A673 (cell line): ENCODE measurements around the gene NOX3. TPM values are rescaled to one million over a fixed set of nuclear protein-coding genes. Genes with fewer than 3 reads are reported as not detected.

Experiments
- BruUV-seq: library from RNA; stranded (reverse); fragments of 400-500 nt; replicated peaks from 2 replicates; lab custom pipeline; 2021; lab: Mats Ljungman, UMichigan
- CTCF ChIA-PET: fragments of 300-600 bp; sonication (Branson Sonifier 250); formaldehyde crosslinking; loops from one replicate; lab custom pipeline; 2022; ENCODE audit warnings: antibody characterized with exemption; lab: Charles Lee
- POLR2A ChIA-PET: fragments of 300-600 bp; sonication (Branson Sonifier 250); formaldehyde crosslinking; loops from one replicate; lab custom pipeline; 2022; ENCODE audit warnings: antibody characterized with exemption; ENCODE audit not compliant: low non-redundant PET; lab: Charles Lee
- DNase-seq: peaks from one replicate; pipeline ENCODE4 v3.0.0-alpha.2; 2015; ENCODE audit warnings: low spot score
- H3K27ac ChIP-seq: fragments of 200-600 bp; sonication (generic); 2 replicates; pipeline ENCODE4 v1.5.1; 2016; ENCODE audit warnings: mixed run types, low read depth, mild to moderate bottlenecking, mixed read lengths, antibody characterized with exemption, low read length; ENCODE audit not compliant: poor library complexity, severe bottlenecking
- H3K27me3 ChIP-seq: fragments of 200-600 bp; sonication (generic); replicated peaks from 2 replicates; pipeline ENCODE4 v1.6.1; 2017; ENCODE audit warnings: mixed run types, low read depth, mild to moderate bottlenecking, mixed read lengths, antibody characterized with exemption, low read length; ENCODE audit not compliant: insufficient read depth, poor library complexity
- H3K36me3 ChIP-seq: fragments of 200-600 bp; sonication (generic); 2 replicates; pipeline ENCODE4 v1.6.1; 2016; ENCODE audit warnings: mixed run types, mild to moderate bottlenecking, mixed read lengths, antibody characterized with exemption, low read length; ENCODE audit not compliant: insufficient read depth, poor library complexity, severe bottlenecking
- H3K4me1 ChIP-seq: fragments of 200-600 bp; sonication (generic); 2 replicates; pipeline ENCODE4 v1.6.1; 2017; ENCODE audit warnings: mixed run types, mild to moderate bottlenecking, mixed read lengths, antibody characterized with exemption, low read length; ENCODE audit not compliant: insufficient read depth, poor library complexity, severe bottlenecking
- H3K4me3 ChIP-seq: fragments of 200-600 bp; sonication (generic); 2 replicates; pipeline ENCODE4 v1.5.1; 2016; ENCODE audit warnings: low read depth, mixed run types, mild to moderate bottlenecking, mixed read lengths, low read length; ENCODE audit not compliant: poor library complexity, severe bottlenecking
- H3K9me3 ChIP-seq: fragments of 200-600 bp; sonication (generic); 2 replicates; pipeline ENCODE4 v1.6.1; 2016; ENCODE audit warnings: mixed run types, low read depth, mild to moderate bottlenecking, mixed read lengths, antibody characterized with exemption, low read length; ENCODE audit not compliant: poor library complexity, severe bottlenecking
- EZH2 ChIP-seq: fragments of 200-600 bp; sonication (generic); IDR thresholded peaks from 2 replicates; pipeline ENCODE4 v1.6.1; 2017; ENCODE audit warnings: borderline replicate concordance, low read depth, mild to moderate bottlenecking, mixed read lengths, antibody characterized with exemption, low read length; ENCODE audit not compliant: poor library complexity, severe bottlenecking
- intact Hi-C: fragments of 100-400 bp; cut with micrococcal nuclease; formaldehyde crosslinking; loops from one replicate; pipeline ENCODE4 v1.10.0; 2022; ENCODE audit not compliant: unreplicated experiment
- total RNA-seq: library from RNA; stranded (reverse); gene quantifications from 2 replicates; pipeline ENCODE4 v1.2.3, GENCODE V29; 2021
- TF ChIP-seq, protein P1 (sequence below): fragments of 300-800, 200-600 bp; sonication (generic); conservative IDR thresholded peaks from 2 replicates; pipeline ENCODE4 v1.5.1; 2017; ENCODE audit warnings: low read depth, mild to moderate bottlenecking, antibody characterized with exemption, low read length, moderate library complexity, mixed read lengths

Gene NOX3
- total RNA-seq, 1 experiment from 2014 or later, result not detected

DNA sequence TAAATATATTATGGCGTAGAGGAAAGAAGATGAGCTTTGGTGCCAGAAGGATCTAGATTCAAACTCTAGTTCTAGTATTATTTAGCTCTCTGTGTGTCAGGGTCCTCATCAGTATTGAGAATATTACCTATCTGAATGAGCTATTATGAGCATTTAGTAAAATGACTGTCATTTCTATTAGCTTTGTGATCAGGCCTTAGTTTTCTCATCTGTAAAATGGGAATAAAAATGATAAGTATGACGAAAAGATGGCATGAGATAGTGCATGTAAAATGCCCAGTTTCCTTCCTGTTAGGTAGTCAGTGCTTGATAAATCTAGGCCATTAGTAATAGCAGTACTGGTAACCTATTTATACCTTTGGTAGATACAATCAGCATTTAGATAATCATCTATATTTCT is 35.1 kb downstream of the NOX3 start:
- Histone ChIP-seq H3K4me1 (peaks cover 27% of the 10 kb centered on the region), H3K36me3 (no peaks in the 10 kb centered on the region), H3K4me3 (no peak overlapping the region), H3K9me3 (no peaks in the 10 kb centered on the region), H3K27me3 (no peaks in the 10 kb centered on the region), H3K27ac (no peak overlapping the region)
- intact Hi-C loops, result no loop called here
- BruUV-seq, result no TSS peak
- DNase-seq, result no peak
- ChIA-PET POLR2A (no interaction called here), CTCF (no interaction called here)
- TF ChIP-seq, protein P1, sequence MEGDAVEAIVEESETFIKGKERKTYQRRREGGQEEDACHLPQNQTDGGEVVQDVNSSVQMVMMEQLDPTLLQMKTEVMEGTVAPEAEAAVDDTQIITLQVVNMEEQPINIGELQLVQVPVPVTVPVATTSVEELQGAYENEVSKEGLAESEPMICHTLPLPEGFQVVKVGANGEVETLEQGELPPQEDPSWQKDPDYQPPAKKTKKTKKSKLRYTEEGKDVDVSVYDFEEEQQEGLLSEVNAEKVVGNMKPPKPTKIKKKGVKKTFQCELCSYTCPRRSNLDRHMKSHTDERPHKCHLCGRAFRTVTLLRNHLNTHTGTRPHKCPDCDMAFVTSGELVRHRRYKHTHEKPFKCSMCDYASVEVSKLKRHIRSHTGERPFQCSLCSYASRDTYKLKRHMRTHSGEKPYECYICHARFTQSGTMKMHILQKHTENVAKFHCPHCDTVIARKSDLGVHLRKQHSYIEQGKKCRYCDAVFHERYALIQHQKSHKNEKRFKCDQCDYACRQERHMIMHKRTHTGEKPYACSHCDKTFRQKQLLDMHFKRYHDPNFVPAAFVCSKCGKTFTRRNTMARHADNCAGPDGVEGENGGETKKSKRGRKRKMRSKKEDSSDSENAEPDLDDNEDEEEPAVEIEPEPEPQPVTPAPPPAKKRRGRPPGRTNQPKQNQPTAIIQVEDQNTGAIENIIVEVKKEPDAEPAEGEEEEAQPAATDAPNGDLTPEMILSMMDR, result no peak
- TF ChIP-seq EZH2, result no peak

DNA sequence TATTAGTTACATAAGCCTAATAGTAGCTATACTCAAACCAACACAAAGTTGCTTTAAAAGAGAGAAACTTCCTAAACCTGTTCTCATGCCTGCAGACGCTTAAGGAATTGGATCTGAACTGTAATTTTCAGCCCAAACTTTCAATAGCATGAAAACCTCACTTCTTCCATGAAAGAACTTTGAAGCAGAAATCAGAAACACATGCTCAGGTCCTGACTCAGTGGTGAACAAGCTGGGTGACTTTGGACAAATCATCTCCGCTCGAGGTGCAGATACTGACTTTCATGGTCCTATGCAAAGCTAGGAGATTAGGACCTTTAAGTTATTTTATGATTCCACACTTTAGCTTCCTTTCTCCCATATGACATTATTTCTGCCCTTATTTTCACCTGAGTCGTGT is 36.5 kb downstream of the NOX3 start:
- Histone ChIP-seq H3K4me3 (no peak overlapping the region), H3K9me3 (no peaks in the 10 kb centered on the region), H3K36me3 (no peaks in the 10 kb centered on the region), H3K27ac (no peak overlapping the region), H3K4me1 (peaks cover 23% of the 10 kb centered on the region), H3K27me3 (no peaks in the 10 kb centered on the region)
- TF ChIP-seq EZH2, result no peak
- TF ChIP-seq, protein P1, result no peak
- CTCF ChIA-PET, result interaction anchor here (0.6 kb wide), 1 partner anchor 33 kb away, joined by 3 read pairs; no protein-coding TSS in a partner anchor
- BruUV-seq, result no TSS peak
- POLR2A ChIA-PET, result interaction anchor here (0.5 kb wide), 1 partner anchor 197 kb away, joined by 3 read pairs; no protein-coding TSS in a partner anchor
- no peak for DNase-seq
- intact Hi-C loops, result no loop called here

DNA sequence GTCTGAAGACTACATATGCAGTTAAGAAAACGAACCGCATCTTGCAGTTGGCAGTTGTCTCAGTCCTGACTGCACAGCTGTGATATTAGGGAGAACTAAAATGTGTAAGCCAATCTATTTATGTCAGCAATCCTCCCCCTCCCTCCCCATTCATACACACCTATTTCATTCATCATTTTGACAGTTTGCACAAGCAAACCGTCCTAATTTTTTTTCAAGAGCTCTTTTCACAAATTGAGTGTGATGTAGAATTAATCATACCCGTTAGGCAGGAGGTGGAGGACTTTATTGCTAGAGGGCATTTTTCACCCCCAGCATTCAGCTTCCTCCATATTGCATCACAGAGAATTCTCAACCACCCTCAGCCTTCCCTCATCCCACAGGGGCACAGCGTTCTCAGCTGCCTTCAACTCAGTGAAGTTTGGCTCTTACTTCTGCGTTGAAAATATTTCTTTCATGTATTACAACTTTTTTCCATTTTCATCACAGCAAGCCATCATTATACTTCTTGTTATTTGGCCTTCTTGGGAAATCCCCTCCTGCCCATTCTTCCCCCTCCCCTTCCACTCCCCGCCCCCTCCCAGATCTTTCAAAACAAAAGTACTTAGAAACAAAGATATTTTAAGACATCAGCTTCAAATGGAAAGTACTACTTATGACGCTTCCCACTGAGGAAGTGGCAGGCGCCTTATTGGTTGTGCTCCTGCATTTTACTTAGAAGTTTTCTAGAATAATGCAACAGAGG is 37.5 kb downstream of the NOX3 start:
- Histone ChIP-seq H3K27ac (no peak overlapping the region), H3K4me3 (no peak overlapping the region), H3K4me1 (peaks cover 21% of the 10 kb centered on the region), H3K9me3 (no peaks in the 10 kb centered on the region), H3K36me3 (no peaks in the 10 kb centered on the region), H3K27me3 (no peaks in the 10 kb centered on the region)
- POLR2A ChIA-PET, result no interaction called here
- peak; percentile 49 for DNase-seq
- CTCF ChIA-PET, result interaction anchor here (0.6 kb wide), 1 partner anchor 108 kb away, joined by 3 read pairs; no protein-coding TSS in a partner anchor
- TF ChIP-seq, protein P1, result no peak
- no peak for TF ChIP-seq EZH2
- intact Hi-C loops, result no loop called here
- no TSS peak for BruUV-seq
